Prostate gland (tissue), 2 donors: ENCODE measurements around the gene PAX6. TPM values are rescaled to one million over a fixed set of nuclear protein-coding genes. Genes with fewer than 3 reads are reported as not detected.

Experiments used
- DNase-seq: peaks from one replicate; pipeline ENCODE4 v3.0.0-alpha.2; 2019; ENCODE audit warnings: low spot score
- H3K27ac ChIP-seq, 2 donors: fragments of 200-600 bp; sonication (generic); 2 replicates each; pipeline ENCODE4 v1.5.1; 2017 to 2019
- H3K27me3 ChIP-seq: fragments of 200-600 bp; sonication (generic); replicated peaks from 2 replicates; pipeline ENCODE4 v1.5.1; 2019; ENCODE audit not compliant: insufficient read depth
- H3K36me3 ChIP-seq, 2 donors: fragments of 200-600 bp; sonication (generic); 1 replicate in 1 of 2; 2 replicates in 1 of 2; pipeline versions ENCODE4 v1.5.1 to v1.8.1; 2017 to 2019
- H3K4me1 ChIP-seq: fragments of 200-600 bp; sonication (generic); replicated peaks from 2 replicates; pipeline ENCODE4 v1.5.1; 2019
- H3K4me3 ChIP-seq, 2 donors: fragments of 200-600 bp; sonication (generic); 2 replicates each; pipeline ENCODE4 v1.5.1; 2017 to 2019
- H3K9me3 ChIP-seq: fragments of 200-600 bp; sonication (generic); 2 replicates; pipeline ENCODE4 v1.5.1; 2017
- POLR2A ChIP-seq: fragments of 450-650 bp; IDR thresholded peaks from one replicate; pipeline ENCODE4 v1.6.1; 2016; ENCODE audit warnings: antibody characterized with exemption, mild to moderate bottlenecking
- POLR2AphosphoS5 ChIP-seq: sonication (generic); formaldehyde crosslinking; IDR thresholded peaks from one replicate; pipeline ENCODE4 v1.6.1; 2017; ENCODE audit warnings: antibody characterized with exemption
- WGBS: methylation state at CpG from one replicate; pipeline ENCODE4 v1.1.5; 2018; 5-methylcytosine and 5-hydroxymethylcytosine counted together
- intact Hi-C: fragments of 100-400 bp; cut with DNase I; formaldehyde crosslinking; loops from one replicate; pipeline ENCODE4 v1.14.2; 2022
- total RNA-seq, 2 donors: library from RNA; depleted of rRNA; stranded (reverse); fragments of >200 nt; gene quantifications; one replicate each; pipeline ENCODE4 v1.1.0, GENCODE V29; 2016
- TF ChIP-seq, protein P1 (sequence below), 4 experiments: fragments of 200-600 bp in 2 of 4; fragments of 450-650 bp in 2 of 4; sonication (generic) in 2 of 4; IDR thresholded peaks; 1 replicate in 3 of 4; 2 replicates in 1 of 4; pipeline ENCODE4 v1.5.1; 2016 to 2019; ENCODE audit warnings: antibody characterized with exemption in 4 of 4, mild to moderate bottlenecking in 2 of 4, moderate library complexity in 2 of 4

The PAX6 gene
- total RNA-seq, 2 donors from 2014 or later: 0.80 TPM; not detected in 1

DNA sequence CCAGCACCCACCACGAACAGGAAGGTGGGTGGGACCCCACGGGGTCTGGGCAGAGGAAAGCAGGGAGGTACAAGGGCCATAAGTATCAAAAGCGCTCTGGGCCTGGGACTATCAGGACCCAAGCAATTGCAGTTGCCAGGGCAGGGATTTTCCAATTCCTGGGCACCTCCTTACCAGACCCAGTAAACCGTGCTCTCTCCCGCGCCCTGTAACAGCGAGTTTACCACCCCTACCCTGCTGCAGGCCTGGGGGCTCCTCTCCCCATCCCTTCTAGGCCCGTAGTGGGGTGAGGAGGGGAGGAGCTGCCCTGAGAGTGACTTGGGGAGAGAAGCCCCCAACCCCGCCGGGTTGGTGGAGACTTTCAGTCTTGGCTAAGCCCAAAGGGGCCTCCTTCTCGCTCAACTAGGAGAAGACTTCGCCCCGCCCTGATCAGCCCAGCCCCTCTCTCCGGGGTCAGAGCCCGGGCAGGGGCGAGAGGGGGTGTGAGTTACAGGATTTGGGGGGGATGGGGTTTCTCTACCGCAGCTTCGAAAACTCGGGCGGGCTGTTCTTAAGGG lies 5.4 kb downstream of the PAX6 start:
- TF ChIP-seq POLR2A: no peak
- TF ChIP-seq, protein P1, sequence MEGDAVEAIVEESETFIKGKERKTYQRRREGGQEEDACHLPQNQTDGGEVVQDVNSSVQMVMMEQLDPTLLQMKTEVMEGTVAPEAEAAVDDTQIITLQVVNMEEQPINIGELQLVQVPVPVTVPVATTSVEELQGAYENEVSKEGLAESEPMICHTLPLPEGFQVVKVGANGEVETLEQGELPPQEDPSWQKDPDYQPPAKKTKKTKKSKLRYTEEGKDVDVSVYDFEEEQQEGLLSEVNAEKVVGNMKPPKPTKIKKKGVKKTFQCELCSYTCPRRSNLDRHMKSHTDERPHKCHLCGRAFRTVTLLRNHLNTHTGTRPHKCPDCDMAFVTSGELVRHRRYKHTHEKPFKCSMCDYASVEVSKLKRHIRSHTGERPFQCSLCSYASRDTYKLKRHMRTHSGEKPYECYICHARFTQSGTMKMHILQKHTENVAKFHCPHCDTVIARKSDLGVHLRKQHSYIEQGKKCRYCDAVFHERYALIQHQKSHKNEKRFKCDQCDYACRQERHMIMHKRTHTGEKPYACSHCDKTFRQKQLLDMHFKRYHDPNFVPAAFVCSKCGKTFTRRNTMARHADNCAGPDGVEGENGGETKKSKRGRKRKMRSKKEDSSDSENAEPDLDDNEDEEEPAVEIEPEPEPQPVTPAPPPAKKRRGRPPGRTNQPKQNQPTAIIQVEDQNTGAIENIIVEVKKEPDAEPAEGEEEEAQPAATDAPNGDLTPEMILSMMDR (IDR thresholded peaks at IDR 0.05): no peak
- no peak for TF ChIP-seq POLR2AphosphoS5
- Histone ChIP-seq H3K9me3 (no peaks in the 10 kb centered on the region), H3K27me3 (peaks cover 65% of the 10 kb centered on the region), H3K4me1 (peaks cover 9% of the 10 kb centered on the region), H3K36me3 (no peaks in the 10 kb centered on the region), H3K4me3 (no peak overlapping the region), H3K27ac (no peak overlapping the region)
- intact Hi-C loops: no loop called here
- 7% methylated on average over 20 of the region's 20 CpGs for WGBS
- DNase-seq: no peak

DNA sequence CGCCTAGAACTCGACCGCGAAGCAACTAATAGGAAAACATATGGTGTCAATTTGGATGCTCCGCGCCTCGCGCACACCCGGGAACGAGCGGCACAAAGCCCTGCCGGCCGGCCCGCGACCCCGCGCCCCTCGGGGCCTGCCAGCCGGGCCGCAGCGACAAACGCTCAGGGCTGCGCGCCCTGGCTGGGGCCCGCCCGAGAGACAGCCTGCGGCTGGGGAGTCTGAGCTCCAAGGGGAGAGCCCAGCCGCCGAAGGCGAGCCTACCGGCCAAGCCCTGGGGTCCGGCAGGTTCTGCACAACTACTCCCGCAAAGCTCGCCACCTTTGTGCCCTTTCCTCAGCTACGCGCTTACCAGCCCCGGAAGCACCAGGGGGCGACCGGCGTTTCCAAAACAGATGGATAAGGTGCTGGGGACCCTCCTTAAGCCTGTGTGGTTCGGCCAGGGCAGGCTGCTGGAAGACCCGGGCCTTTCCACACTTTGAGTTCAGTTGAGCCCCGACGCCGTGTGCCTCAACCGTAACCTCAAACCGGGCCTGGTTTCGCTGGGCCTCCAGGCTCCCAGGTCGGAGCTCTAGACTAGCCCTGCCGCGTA lies 6.0 kb downstream of the PAX6 start:
- no peak for DNase-seq
- no peaks in the 10 kb centered on the region for H3K36me3 ChIP-seq
- no peaks in the 10 kb centered on the region for H3K9me3 ChIP-seq
- H3K27me3 ChIP-seq: peaks cover 68% of the 10 kb centered on the region
- no peak overlapping the region for H3K27ac ChIP-seq
- TF ChIP-seq POLR2AphosphoS5 (no peak), POLR2A (no peak)
- TF ChIP-seq, protein P1 (IDR thresholded peaks at IDR 0.05): no peak
- peaks cover 5% of the 10 kb centered on the region for H3K4me1 ChIP-seq
- intact Hi-C loops: no loop called here
- WGBS: 7% methylated on average over 47 of the region's 51 CpGs
- no peak overlapping the region for H3K4me3 ChIP-seq

DNA sequence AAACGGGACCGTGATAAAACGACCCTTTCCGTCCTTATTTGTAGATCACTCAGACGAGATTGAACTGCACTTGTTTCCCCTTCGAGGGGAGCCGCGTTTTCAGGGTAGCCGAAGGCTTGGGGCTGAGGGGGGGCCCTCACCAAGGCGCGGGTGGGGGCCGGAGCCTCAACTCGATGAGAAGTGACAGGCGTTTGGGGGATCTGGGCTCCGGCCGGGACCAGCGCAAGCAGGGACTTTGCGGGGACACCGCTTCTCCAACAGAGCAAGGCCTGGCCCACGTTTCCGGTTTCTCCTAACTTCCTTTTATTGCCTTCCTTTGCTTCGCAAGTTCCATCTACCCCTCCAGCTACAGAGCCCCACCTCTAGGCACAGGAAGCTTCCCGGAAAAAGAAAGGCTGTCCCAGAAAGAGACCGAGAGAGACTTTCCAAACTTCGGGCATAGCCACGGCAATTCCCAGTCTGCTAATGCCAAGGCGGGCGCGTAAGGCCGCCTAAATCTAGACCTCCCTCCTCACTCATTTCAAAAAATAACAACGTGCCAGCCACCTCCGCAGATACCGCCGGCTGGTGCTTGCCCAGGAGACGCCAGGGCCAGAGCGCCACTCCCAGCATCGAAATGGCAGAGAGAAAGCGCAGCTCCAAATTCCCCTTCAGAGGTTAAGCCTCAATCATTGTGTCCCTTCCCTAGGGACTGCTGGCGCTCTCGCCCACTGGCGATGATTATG lies 6.6 kb downstream of the PAX6 start:
- Histone ChIP-seq H3K4me1 (no peaks in the 10 kb centered on the region), H3K27me3 (peaks cover 72% of the 10 kb centered on the region), H3K36me3 (no peaks in the 10 kb centered on the region), H3K4me3 (no peak overlapping the region), H3K27ac (no peak overlapping the region), H3K9me3 (no peaks in the 10 kb centered on the region)
- 7% methylated on average over 37 of the region's 41 CpGs for WGBS
- intact Hi-C loops: no loop called here
- no peak for TF ChIP-seq POLR2A
- TF ChIP-seq, protein P1 (IDR thresholded peaks at IDR 0.05): no peak
- TF ChIP-seq POLR2AphosphoS5: no peak
- no peak for DNase-seq

DNA sequence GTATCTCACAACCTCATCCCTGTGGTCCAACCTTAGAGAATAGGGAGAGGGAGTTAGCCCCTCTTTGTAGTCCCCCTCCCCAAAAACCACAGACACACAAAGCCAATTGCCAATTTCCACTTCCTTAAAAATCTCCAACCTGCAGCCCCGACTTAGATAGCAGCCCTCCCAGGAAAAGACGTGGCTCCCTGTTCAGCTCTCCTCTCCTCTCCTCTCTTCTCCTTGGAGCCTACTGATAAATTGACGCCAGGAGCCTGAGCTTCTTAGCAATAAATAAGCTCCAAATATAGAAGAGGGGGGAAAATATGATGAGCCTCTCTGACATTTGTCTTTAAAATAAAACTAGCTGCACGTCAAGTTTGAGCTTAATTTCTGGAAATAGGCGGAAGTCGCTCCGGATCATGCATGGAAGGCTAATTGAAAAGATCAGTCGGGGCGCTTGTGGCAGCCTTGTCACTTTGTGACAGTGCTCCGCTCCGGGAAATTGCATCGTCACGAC lies 7.3 kb downstream of the PAX6 start:
- WGBS: 13% methylated on average over 13 of the region's 13 CpGs
- no peak for DNase-seq
- intact Hi-C loops: no loop called here
- no peak for TF ChIP-seq POLR2AphosphoS5
- TF ChIP-seq POLR2A: no peak
- TF ChIP-seq, protein P1 (IDR thresholded peaks at IDR 0.05): no peak
- H3K36me3 ChIP-seq: no peaks in the 10 kb centered on the region
- peaks cover 70% of the 10 kb centered on the region for H3K27me3 ChIP-seq
- H3K4me3 ChIP-seq: no peak overlapping the region
- no peaks in the 10 kb centered on the region for H3K4me1 ChIP-seq
- H3K9me3 ChIP-seq: no peaks in the 10 kb centered on the region
- H3K27ac ChIP-seq: no peak overlapping the region
